Smooth muscle cell (in vitro differentiated cells): ENCODE results near the gene ONECUT3. TPM values are rescaled to one million over a fixed set of nuclear protein-coding genes. Genes with fewer than 3 reads are reported as not detected.

Experiments
- DNase-seq: peaks from one replicate; lab custom pipeline; 2025; ENCODE audit not compliant: unreplicated experiment; lab: John Stamatoyannopoulos, UW
- H2AFZ ChIP-seq: fragments of 200-600 bp; sonication (generic); 2 replicates; pipeline ENCODE4 v1.6.0; 2016; ENCODE audit warnings: antibody characterized with exemption, low read depth, mild to moderate bottlenecking
- H3F3A ChIP-seq: fragments of 200-600 bp; sonication (generic); 2 replicates; pipeline ENCODE4 v1.6.0; 2017; ENCODE audit warnings: antibody characterized with exemption, low read depth
- H3K27ac ChIP-seq: fragments of 200-600 bp; sonication (generic); 2 replicates; pipeline ENCODE4 v1.5.1; 2016; ENCODE audit warnings: low read depth, mild to moderate bottlenecking
- H3K27me3 ChIP-seq: fragments of 200-600 bp; sonication (generic); 2 replicates; pipeline ENCODE4 v1.6.1; 2016; ENCODE audit warnings: low read depth, mild to moderate bottlenecking
- H3K36me3 ChIP-seq: fragments of 200-600 bp; sonication (generic); 2 replicates; pipeline ENCODE4 v1.5.1; 2016; ENCODE audit warnings: low read depth
- H3K4me1 ChIP-seq: fragments of 200-600 bp; sonication (generic); 2 replicates; pipeline ENCODE4 v1.5.1; 2016; ENCODE audit warnings: low read depth
- H3K4me2 ChIP-seq: fragments of 200-600 bp; sonication (generic); 2 replicates; pipeline ENCODE4 v1.6.0; 2016; ENCODE audit warnings: mild to moderate bottlenecking
- H3K4me3 ChIP-seq: fragments of 200-600 bp; sonication (generic); 2 replicates; pipeline ENCODE4 v1.5.1; 2016; ENCODE audit warnings: mild to moderate bottlenecking
- H3K79me2 ChIP-seq: fragments of 200-600 bp; sonication (generic); 2 replicates; pipeline ENCODE4 v1.6.0; 2016; ENCODE audit warnings: low read depth, mild to moderate bottlenecking
- H3K9ac ChIP-seq: fragments of 200-600 bp; sonication (generic); 2 replicates; pipeline ENCODE4 v1.6.0; 2016; ENCODE audit warnings: low read depth
- H3K9me3 ChIP-seq: fragments of 200-600 bp; sonication (generic); replicated peaks from 2 replicates; pipeline ENCODE4 v1.5.1; 2016; ENCODE audit warnings: low read depth
- H4K20me1 ChIP-seq: fragments of 200-600 bp; sonication (generic); 2 replicates; pipeline ENCODE4 v1.6.0; 2016; ENCODE audit warnings: low read depth
- CTCF ChIP-seq: fragments of 200-600 bp; sonication (generic); IDR thresholded peaks from 2 replicates; pipeline ENCODE4 v1.5.1; 2017; ENCODE audit warnings: borderline replicate concordance, mild to moderate bottlenecking, antibody characterized with exemption; ENCODE audit not compliant: insufficient read depth, poor library complexity, severe bottlenecking
- WGBS: methylation state at CpG from one replicate; pipeline ENCODE4 v1.1.7; 2016; ENCODE audit warnings: low lambda C conversion rate; 5-methylcytosine and 5-hydroxymethylcytosine counted together
- polyA plus RNA-seq: library from polyadenylated mRNA; unstranded; fragments of >200 nt; fragmentation: Nextera tagmentation; extraction: Ambion mirVana; gene quantifications from 2 replicates; pipeline ENCODE4 v1.2.1, GENCODE V29; 2016
- total RNA-seq: library from RNA; depleted of rRNA; stranded (reverse); fragments of >200 nt; gene quantifications from 2 replicates; pipeline ENCODE4 v1.2.3, GENCODE V29; 2014

The ONECUT3 gene
- total and polyA plus RNA-seq, 2 experiments from 2014 or later = not detected

GRCh38 chr19:1717970-1718264 lies 35.4 kb upstream of the ONECUT3 start:
- H4K20me1 ChIP-seq = no peaks in the 10 kb centered on the region
- no peak overlapping the region for H2AFZ ChIP-seq
- no peaks in the 10 kb centered on the region for H3F3A ChIP-seq
- peaks cover 6% of the 10 kb centered on the region for H3K4me1 ChIP-seq
- H3K27me3 ChIP-seq = peaks cover 60% of the 10 kb centered on the region
- no peaks in the 10 kb centered on the region for H3K9me3 ChIP-seq
- no peak overlapping the region for H3K4me2 ChIP-seq
- H3K36me3 ChIP-seq = no peaks in the 10 kb centered on the region
- WGBS = 93% methylated on average over 1 of the region's 2 CpGs
- TF ChIP-seq CTCF = no peak
- H3K4me3 ChIP-seq = no peak overlapping the region
- DNase-seq = no peak
- no peaks in the 10 kb centered on the region for H3K79me2 ChIP-seq
- H3K27ac ChIP-seq = no peak overlapping the region
- H3K9ac ChIP-seq = no peak overlapping the region

- 6% methylated on average over 27 of the region's 50 CpGs for WGBS
Measured at GRCh38 chr19:1718420-1719291, 34.6 kb upstream of the ONECUT3 start.

GRCh38 chr19:1719519-1719918 lies 33.8 kb upstream of the ONECUT3 start:
- Histone ChIP-seq H3K4me2 (no peak overlapping the region), H3K9me3 (no peaks in the 10 kb centered on the region), H3K36me3 (no peaks in the 10 kb centered on the region), H2AFZ (no peak overlapping the region), H3K27ac (no peak overlapping the region), H3K4me1 (peaks cover 6% of the 10 kb centered on the region), H3K4me3 (no peak overlapping the region), H3F3A (no peaks in the 10 kb centered on the region), H3K79me2 (no peaks in the 10 kb centered on the region), H3K9ac (no peak overlapping the region), H3K27me3 (peaks cover 60% of the 10 kb centered on the region), H4K20me1 (no peaks in the 10 kb centered on the region)
- 89% methylated on average over 5 of the region's 5 CpGs for WGBS
- no peak for DNase-seq
- no peak for TF ChIP-seq CTCF

More at GRCh38 chr19:1718420-1719291, 34.6 kb upstream of the ONECUT3 start:
- Histone ChIP-seq H3K79me2 (no peaks in the 10 kb centered on the region), H3K4me1 (peaks cover 6% of the 10 kb centered on the region), H4K20me1 (no peaks in the 10 kb centered on the region), H3F3A (no peaks in the 10 kb centered on the region), H3K36me3 (no peaks in the 10 kb centered on the region), H3K9me3 (no peaks in the 10 kb centered on the region), H2AFZ (no peak overlapping the region), H3K27me3 (peaks cover 60% of the 10 kb centered on the region), H3K9ac (no peak overlapping the region), H3K27ac (no peak overlapping the region), H3K4me2 (no peak overlapping the region), H3K4me3 (no peak overlapping the region)
- no peak for DNase-seq
- no peak for TF ChIP-seq CTCF

- H3K27ac ChIP-seq = no peak overlapping the region
- peaks cover 6% of the 10 kb centered on the region for H3K4me1 ChIP-seq
- H3K4me2 ChIP-seq = no peak overlapping the region
- H3K36me3 ChIP-seq = no peaks in the 10 kb centered on the region
- no peak overlapping the region for H2AFZ ChIP-seq
- H4K20me1 ChIP-seq = no peaks in the 10 kb centered on the region
- H3K9ac ChIP-seq = no peak overlapping the region
- peaks cover 60% of the 10 kb centered on the region for H3K27me3 ChIP-seq
- no peaks in the 10 kb centered on the region for H3K79me2 ChIP-seq
- no peaks in the 10 kb centered on the region for H3K9me3 ChIP-seq
- TF ChIP-seq CTCF = no peak
- 70% methylated on average over 14 of the region's 14 CpGs for WGBS
- no peak overlapping the region for H3K4me3 ChIP-seq
- DNase-seq = no peak
- no peaks in the 10 kb centered on the region for H3F3A ChIP-seq
Measured at GRCh38 chr19:1720237-1720636, 33.1 kb upstream of the ONECUT3 start.
